ENCODE data around the gene CFAP54. TPM values are rescaled to one million over a fixed set of nuclear protein-coding genes. Genes with fewer than 3 reads are reported as not detected.
"Not testable (repeated sequence)": the region's sequence is repeated elsewhere in the genome, so short reads cannot be mapped to it uniquely, and the experiment has no call there.

The CFAP54 gene, protein sequence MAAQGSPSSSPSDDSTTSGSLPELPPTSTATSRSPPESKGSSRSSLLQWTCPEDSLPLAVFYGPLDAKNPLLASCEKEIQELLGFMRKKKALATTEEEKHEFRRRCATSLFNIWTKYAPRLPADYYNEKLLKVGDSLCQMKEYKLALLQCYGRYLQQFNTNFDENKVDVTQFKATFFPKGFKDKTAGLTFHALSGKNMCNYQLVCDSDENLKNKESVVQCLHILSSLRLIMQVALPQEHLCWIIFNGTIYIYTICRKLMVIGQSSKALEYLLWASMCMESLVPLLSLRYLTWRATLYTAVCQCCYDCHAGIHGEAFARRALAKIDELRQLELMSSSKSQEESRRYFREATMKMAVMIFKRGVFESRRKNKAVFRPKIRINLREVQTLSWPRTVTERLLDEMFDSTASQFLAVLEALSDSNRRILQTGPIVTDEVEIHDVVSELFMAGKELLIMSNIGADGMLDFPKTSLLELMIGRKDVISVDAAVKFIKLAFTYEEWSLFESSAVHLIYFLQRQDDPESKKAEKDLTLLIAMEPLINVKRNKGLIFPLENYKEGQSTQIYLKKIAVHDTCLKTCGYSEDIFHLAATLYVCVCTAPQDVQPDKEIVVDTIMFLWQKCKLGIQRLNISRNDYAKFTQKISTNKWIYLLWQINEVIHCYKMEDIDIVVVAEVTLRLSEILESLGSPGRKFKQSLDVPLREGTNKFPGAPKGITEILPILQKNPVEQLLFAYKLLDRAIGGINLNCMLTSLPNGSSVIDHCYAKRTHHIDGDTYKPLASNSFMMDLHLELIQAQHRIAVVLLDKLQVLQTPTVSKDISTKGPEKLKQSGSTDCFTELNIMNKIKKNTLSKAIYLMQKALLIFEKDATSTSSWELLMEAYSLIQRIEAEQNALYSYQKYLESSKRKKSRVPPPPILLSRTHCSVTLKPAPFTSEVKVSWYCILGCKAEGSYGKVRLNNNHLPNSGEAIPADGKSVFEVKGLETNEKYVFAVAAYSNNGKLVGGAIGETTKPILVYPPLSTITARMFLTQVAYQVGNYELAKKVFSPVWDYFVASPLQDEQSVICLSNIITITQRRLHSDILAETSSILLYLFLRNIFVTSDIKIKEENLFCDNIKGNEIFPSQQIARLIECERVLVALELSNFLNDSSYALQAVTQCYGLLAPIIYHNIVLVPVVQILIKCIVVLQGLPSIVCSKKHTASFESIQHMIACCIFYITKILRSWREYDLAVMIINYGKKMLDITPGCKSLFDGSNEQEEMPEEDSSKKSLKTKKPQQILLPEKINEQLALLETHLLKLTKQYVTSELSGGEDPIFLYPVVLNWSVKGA (N-terminal part only)
- 0.44 TPM for polyA plus RNA-seq (ENCODE audit: insufficient read length)

GRCh38 chr12:96489392-96490056 is at the start of gene CFAP54:
TSS of gene CFAP54 (plus strand) at chr12:96489577. CDS start at chr12:96489610, 33 bp downstream.
- DNase-seq: peak; percentile 95

DNA sequence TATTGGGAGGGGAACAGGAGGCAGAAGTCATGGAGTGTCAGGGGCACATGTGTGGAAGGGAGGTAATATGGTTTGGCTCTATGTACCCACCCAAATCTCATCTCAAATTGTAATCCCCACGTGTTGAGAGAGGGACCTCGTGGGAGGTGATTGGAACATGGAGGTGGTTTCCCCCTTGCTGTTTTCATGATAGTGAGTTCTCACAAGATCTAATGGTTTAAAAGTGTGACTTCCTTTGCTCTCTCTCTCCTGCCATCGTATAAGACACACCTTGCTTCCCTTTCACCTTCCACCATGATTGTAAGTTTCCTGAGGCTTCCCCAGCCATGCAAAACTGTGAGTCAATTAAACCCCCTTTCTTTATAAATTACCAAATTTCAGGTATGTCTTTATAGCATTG is 47.6 kb upstream of the CFAP54 start:
- DNase-seq: no peak

DNA sequence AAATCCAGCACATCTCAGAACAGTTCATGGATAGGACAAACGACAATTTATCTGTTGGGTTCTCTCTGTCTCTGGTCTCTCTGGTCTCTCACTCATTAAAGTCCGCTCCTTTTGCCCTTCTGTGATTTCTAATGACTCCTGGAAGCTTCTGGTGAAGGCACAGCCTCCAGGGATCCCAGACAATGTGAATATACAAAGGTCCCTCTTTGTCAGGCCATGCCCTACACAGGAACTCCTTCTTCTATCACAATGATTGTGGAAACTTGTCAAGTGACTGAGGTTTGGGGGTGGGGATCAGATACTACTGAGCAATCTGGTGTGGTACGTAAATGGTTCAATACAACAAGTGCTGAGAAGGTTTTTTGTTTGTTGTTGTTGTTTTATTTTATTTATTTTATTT is 46.5 kb upstream of the CFAP54 start:
- no peak for DNase-seq

DNA sequence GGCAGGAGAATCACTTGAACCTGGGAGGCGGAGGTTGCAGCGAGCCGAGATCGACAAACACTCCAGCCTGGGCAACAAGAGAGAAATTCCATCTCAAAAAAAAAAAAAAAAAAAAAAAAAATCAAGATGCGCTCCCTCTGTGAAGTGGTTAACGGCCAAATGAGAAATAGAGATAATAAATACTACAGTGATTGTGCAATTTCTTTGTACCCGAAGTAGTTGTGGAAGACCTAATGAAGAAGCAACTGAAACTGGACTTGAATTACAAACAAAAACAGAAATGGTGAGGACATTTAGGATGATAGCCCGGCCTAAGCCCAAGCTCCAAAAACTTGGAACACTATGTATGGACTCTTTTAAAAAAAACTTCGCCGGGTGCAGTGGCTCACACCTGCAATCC is 45.0 kb upstream of the CFAP54 start:
- DNase-seq: no peak

DNA sequence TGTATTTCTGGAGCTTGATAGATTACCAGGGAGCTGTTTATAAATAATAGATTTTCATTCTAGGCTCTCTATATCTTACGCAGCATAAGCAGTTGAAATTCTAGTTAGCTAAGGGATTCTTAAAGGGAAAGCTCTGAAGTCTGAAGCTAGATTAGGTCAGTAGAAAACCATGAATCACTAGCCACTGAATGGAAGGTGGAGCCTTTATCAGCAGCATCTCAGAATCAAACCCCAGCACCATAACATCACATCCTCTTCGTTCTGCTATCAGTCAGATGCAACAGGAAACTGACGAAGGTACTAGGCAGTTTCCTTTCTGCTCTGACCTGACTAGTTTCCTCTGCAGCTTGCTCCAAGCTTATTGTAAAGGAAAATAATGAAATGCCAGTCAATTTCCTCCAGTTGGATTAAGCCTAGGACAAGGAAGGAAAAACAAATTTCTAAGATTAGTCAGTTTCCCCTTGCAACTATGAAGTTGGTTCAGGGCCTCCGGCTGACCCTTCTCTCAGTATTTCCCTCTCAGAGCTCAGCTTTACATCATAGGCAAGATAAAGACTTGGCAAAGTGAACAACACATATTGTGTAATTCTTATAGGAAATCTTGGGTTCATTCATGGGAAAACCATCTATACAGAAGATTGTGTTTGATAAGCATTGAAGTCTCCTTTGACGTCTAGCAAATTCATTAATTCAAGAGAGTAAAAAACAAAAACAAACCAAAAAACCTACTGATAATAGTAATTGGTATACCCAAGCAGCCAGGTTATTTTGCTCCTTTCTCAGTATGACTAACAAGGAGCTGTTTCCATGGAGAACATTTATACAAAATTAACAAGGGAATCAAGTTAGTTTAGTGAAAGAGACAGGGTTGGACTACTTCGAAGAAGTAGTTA is 43.4 kb upstream of the CFAP54 start:
- DNase-seq: no peak

GRCh38 chr12:96447256-96447655 is 42.1 kb upstream of the CFAP54 start:
- no peak for DNase-seq

- DNase-seq: no peak
Measured at GRCh38 chr12:96448300-96448699, 41.1 kb upstream of the CFAP54 start.

DNA sequence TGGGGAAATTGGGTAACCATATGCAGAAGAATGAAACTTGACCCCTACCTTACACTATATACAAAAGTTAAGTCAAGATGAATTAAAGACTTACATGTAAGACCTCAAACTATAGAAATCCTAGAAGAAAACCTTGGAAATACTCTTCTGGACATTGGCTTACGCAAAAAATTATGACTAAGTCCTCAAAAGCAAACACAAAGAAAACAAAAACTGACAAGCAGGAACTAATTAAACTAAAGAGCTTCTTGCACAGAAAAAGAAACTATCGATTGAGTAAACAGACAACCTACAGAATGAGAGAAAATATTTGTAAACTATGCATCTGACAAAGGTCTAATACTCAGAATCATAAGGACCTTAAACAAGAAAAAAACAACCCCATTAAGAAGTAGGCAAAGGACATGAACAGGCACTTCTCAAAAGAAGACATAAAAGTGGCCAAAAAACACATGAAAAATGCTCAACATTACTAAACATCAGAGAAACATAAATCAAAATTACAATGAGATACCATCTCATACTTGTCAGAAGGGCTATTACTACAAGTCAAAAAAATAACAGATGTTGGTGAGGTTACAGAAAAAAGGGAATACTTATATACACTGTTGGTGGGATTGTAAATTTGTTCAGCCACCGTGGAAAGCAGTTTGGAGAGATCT is 37.0 kb upstream of the CFAP54 start:
- no peak for DNase-seq

- DNase-seq: no peak
Measured at GRCh38 chr12:96454396-96454795, 35.0 kb upstream of the CFAP54 start.

DNA sequence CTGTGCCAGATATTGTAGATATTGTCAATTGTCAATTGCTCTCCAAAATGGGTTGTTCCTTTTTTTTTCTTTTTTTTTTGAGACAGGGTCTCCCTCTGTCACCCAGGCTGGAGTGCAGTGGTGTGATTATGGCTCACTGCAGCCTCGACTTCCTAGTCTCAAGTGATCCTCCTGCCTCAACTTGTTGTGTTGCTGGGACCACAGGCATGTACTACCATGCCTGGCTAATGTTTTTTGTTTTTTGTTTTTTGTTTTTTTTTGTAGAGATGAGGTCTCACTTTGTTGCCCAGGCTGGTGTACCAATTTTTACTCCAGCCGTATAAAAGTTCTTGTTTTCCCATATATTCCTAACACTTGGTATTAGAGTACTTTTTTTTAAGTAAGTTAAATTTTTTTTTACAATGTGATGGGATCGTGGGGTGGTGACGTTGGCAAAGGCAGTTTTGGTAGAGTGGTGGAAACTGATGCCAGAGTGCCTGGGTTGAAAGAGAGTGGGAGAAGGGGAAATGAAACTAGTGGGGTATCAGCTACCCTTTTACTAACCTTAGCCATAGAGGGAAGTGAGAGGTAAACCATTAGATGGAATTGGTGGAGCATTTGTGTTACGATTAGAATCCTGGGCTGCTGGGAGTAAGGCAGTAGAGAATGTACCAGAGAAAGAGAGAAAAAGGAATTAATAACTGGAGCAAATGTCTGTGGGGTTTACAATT is 33.0 kb upstream of the CFAP54 start:
- no peak for DNase-seq

DNA sequence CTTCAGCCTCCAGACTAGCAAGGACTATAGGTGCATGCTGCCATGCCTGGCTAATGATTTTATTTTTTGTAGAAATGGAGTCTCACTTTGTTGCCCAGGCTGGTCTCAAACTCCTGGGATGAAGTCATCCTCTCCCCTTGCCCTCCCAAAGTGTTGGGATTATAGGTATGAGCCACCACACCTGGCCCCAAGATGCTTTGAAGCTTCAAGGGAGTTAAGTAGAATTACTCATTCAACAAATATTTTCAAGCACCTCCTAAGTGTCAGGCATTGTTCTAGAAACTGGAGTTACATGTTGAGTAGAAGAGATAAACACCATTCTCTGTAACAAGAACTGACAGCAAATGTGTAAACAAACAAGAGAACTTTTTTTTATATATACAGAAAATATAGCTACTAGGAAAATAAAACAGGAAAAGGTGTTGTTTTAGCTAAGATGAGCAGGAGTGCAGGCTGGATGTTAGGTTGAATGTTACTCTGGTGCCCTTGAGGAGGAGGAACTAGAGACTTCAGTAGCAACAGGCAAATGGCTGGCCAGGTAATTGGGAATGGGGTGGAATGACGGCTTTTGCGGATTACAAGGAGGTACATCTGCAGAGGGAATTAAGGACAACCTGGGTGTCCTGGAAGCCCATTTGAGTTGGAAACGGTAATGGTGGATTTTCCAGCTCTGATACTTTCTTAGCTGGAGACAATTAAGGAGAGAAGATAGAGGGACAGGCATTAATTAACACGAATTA is 32.0 kb upstream of the CFAP54 start:
- no peak for DNase-seq

DNA sequence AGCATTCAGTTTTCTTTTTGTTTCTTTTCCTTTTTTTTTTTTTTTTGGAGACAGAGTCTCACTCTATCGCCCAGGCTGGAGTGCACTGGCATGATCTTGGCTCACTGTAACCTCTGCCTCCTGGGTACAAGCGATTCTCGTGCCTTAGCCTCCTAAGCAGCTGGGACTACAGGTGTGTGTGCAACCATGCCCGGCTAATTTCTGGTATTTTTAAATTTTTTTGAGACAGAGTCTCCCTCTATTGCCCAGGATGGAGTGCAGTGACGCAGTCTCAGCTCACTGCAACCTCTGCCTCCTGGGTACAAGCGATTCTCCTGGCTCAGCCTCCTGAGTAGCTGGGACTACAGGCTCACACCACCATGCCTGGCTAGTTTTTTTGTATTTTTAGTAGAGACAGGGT is 30.1 kb upstream of the CFAP54 start:
- not testable (repeated sequence) for DNase-seq

GRCh38 chr12:96462571-96463280 is 26.7 kb upstream of the CFAP54 start:
- DNase-seq: no peak

GRCh38 chr12:96465896-96466295 is 23.5 kb upstream of the CFAP54 start:
- no peak for DNase-seq

- DNase-seq: no peak
Measured at GRCh38 chr12:96466939-96467751, 22.2 kb upstream of the CFAP54 start.

GRCh38 chr12:96471368-96472050 is 17.9 kb upstream of the CFAP54 start:
- DNase-seq: no peak

- no peak for DNase-seq
Measured at GRCh38 chr12:96472384-96472783, 17.0 kb upstream of the CFAP54 start.
